Heart right ventricle (tissue), 16 donors: ENCODE results near the gene SIRT3. TPM values are rescaled to one million over a fixed set of nuclear protein-coding genes. Genes with fewer than 3 reads are reported as not detected.

Experiments used
- ATAC-seq, 8 donors: fragments of 200-7000 bp; cut with Tn5 transposase; one replicate each; pipeline ENCODE4 v1.9.1; 2020; ENCODE audit warnings: mild to moderate bottlenecking in 8 of 8, moderate library complexity in 8 of 8, moderate number of reproducible peaks in 1 of 8
- DNase-seq, 2 donors: peaks; one replicate each; pipeline ENCODE4 v3.0.0-alpha.2; 2020
- H3K27ac ChIP-seq, 10 donors: fragments of 200-600 bp; sonication (generic) in 2 of 10; one replicate each; pipeline versions ENCODE4 v1.5.0 to v1.8.0; 2020 to 2022; ENCODE audit warnings: mild to moderate bottlenecking in 3 of 10
- H3K27me3 ChIP-seq, 7 donors: fragments of 200-600 bp; one replicate each; pipeline ENCODE4 v1.8.0; 2021 to 2022; ENCODE audit warnings: mild to moderate bottlenecking in 2 of 7
- H3K36me3 ChIP-seq, 9 donors: fragments of 200-600 bp; sonication (generic) in 1 of 9; one replicate each; pipeline versions ENCODE4 v1.5.0 to v1.8.0; 2020 to 2022; ENCODE audit warnings: mild to moderate bottlenecking in 2 of 9
- H3K4me1 ChIP-seq, 9 donors: fragments of 200-600 bp; sonication (generic) in 1 of 9; one replicate each; pipeline versions ENCODE4 v1.5.0 to v1.8.0; 2020 to 2022; ENCODE audit warnings: mild to moderate bottlenecking in 4 of 9
- H3K4me3 ChIP-seq, 10 donors: fragments of 200-600 bp; sonication (generic) in 2 of 10; one replicate each; pipeline versions ENCODE4 v1.5.0 to v1.8.0; 2020 to 2022; ENCODE audit warnings: mild to moderate bottlenecking in 7 of 10, moderate library complexity in 2 of 10
- H3K9me3 ChIP-seq, 11 donors: fragments of 200-600 bp in 10 of 11; sonication (generic) in 2 of 11; one replicate each; pipeline versions ENCODE4 v1.5.0 to v1.8.0; 2013 to 2022; ENCODE audit warnings: mild to moderate bottlenecking in 2 of 11, control low read depth in 1 of 11, moderate library complexity in 1 of 11
- CTCF ChIP-seq, 9 donors: fragments of 200-600 bp; sonication (generic) in 2 of 9; IDR thresholded peaks; one replicate each; pipeline versions ENCODE4 v1.5.0 to v1.8.0; 2021 to 2022; ENCODE audit warnings: antibody characterized with exemption in 9 of 9, mild to moderate bottlenecking in 5 of 9, moderate library complexity in 1 of 9
- WGBS, 2 donors: extraction: QIAGEN DNeasy Blood & Tissue Kit; methylation state at CpG; one replicate each; pipeline ENCODE4 v1.1.7; 2013; ENCODE audit warnings: inconsistent platforms in 1 of 2; 5-methylcytosine and 5-hydroxymethylcytosine counted together
- intact Hi-C, 10 donors: fragments of 100-400 bp; cut with DNase I; formaldehyde crosslinking; loops; one replicate each; pipeline versions ENCODE4 v1.11.1 to v1.14.2; 2022
- polyA plus RNA-seq, 2 donors: library from polyadenylated mRNA; stranded (reverse); fragments of 200-250 nt; gene quantifications; one replicate each; pipeline ENCODE4 v1.2.3, GENCODE V29; 2013
- total RNA-seq, 10 donors: library from RNA; stranded (reverse); fragmentation: NEBNext Ultra II Directional in 3 of 10; extraction: Animal tissue kit (Norgen Biotek cat#: 25700) in 3 of 10; gene quantifications; one replicate each; pipeline versions ENCODE4 v1.2.1 to v1.2.4, GENCODE V29; 2021 to 2023
- donor health status: Arrhythmogenic right ventricular cardiomyopathy.
- donor health status: ischemic (EF 13 %, LVEDD 7.1; RV severe dilation, severe dysfunction).
- donor health status: healthy with polysubstance abuse.
- donor health status: DM: no; HTN: yes; CAD: no.
- donor health status: DM: no; HTN: no; CAD: no.
- donor health status: ischemic (EF 25% LVEDD 6.9; RV normal size, moderate dysfunction).
- donor health status: ischemic (EF 25% LVEDD 5.7; RV mildly dilated, moderate dysfunction).
- donor health status: healthy.
- donor health status: DM: yes; HTN: yes; CAD: no.
- donor health status: Ischemic cardiomyopathy.
- donor health status: ischemic (EF 35%, LVEDD 5.7; RV mildly dilated, moderate dysfunction).
- donor health status: nonischemic (EF 11% LVEDD 7.7; RV severe dilation, severe dysfunction).
- donor health status: DM: yes; HTN: yes; CAD: no.
- donor health status: PGD.
- donor health status: ischemic (EF 29% LVEDD 5.4; RV normal size, mild dysfunction).
- donor health status: nonischemic (EF 23%, LVEDD 6.1; RV moderate dilation, normal function).

SIRT3 gene
- total and polyA plus RNA-seq, 12 donors = 18.5 to 50.2 (median 34.9) TPM

- Histone ChIP-seq H3K27ac (peak overlapping the region; percentile 96 to 100 (median 98)), H3K4me1 (peaks cover 20 to 69% (median 39%) of the 10 kb centered on the region in 9 donors), H3K36me3 (peaks cover 0 to 65% (median 14%) of the 10 kb centered on the region in 9 donors), H3K27me3 (no peaks in the 10 kb centered on the region), H3K9me3 (no peaks in the 10 kb centered on the region), H3K4me3 (peak overlapping the region; percentile 79 to 96 (median 90))
- no peak for TF ChIP-seq CTCF (IDR thresholded peaks at IDR 0.05)
- ATAC-seq = peak in 5 of 8 donors; percentile 0 to 4 (median 1)
- WGBS, 2 donors = 2 to 3% methylated on average over 39 of the region's 39 CpGs
- intact Hi-C loops = loop anchor here in 5 of 10 donors (5.0 to 10.0 kb wide), 4 partner anchors 148 to 298 kb away; partner anchors contain the start of gene RNH1 (in 1 of the 5)
- no peak for DNase-seq
These were observed 29.5 kb downstream of the SIRT3 start for GRCh38 chr11:206526-207207.

- H3K4me1 ChIP-seq = peaks cover 20 to 70% (median 37%) of the 10 kb centered on the region in 9 donors
- TF ChIP-seq CTCF (IDR thresholded peaks at IDR 0.05) = no peak
- H3K27me3 ChIP-seq = no peaks in the 10 kb centered on the region
- no peaks in the 10 kb centered on the region for H3K9me3 ChIP-seq
- 78 to 92% methylated on average over 7 of the region's 7 CpGs for WGBS, 2 donors
- intact Hi-C loops = loop anchor here in 5 of 10 donors (5.0 to 10.0 kb wide), 4 partner anchors 149 to 299 kb away; partner anchors contain the start of gene RNH1 (in 1 of the 5)
- H3K27ac ChIP-seq = peak overlapping the region in 6 of 10 donors; percentile 98 to 100 (median 98)
- no peak for DNase-seq
- H3K4me3 ChIP-seq = peak overlapping the region; percentile 79 to 96 (median 90)
- ATAC-seq = no peak
- H3K36me3 ChIP-seq = peaks cover 0 to 65% (median 7%) of the 10 kb centered on the region in 9 donors
These were observed 30.1 kb downstream of the SIRT3 start for GRCh38 chr11:206002-206384.

DNA sequence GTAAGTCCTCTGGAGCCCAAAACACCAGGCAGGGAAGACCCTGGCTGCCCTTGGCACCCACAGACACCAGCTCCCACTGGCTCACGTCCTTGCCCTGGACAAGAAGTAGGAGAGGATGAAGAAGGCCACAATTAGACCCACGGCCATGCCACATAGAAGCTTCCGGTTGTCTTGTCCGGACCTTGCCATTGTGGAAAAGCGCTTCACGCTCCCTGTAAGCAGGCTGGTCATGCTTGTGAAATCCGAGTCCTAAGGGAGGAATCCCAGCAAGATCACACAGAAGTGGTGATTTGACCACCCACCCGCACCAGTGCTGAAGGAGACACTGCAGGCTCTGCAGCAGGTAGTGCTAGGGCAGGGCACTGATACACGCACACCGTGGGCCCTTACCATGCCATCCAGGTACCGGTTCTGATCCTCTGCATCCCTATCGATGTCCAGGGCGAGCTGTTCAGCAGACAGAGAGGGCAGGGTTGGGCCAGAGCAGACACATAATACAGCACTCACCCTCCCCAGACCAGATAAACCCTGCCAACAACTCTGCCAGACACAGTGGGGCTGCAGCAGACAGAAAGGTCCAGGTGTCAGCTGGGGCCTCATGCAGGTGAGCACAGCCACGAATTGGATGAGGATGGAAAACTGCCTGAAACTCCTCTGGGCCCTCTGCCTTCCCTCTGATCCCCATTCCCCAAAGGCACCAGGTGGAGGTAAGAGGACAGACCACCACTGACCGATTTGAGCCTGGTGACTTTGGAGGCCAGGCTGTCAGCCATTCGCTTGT lies 30.7 kb downstream of the SIRT3 start:
- WGBS, 2 donors = 90 to 93% methylated on average over 16 of the region's 16 CpGs
- H3K9me3 ChIP-seq = no peaks in the 10 kb centered on the region
- intact Hi-C loops = loop anchor here in 5 of 10 donors (5.0 to 10.0 kb wide), 4 partner anchors 149 to 299 kb away; partner anchors contain the start of gene RNH1 (in 1 of the 5)
- H3K27ac ChIP-seq = no peak overlapping the region
- peaks cover 20 to 64% (median 34%) of the 10 kb centered on the region in 9 donors for H3K4me1 ChIP-seq
- ATAC-seq = no peak
- TF ChIP-seq CTCF (IDR thresholded peaks at IDR 0.05) = no peak
- peak overlapping the region in 6 of 10 donors; percentile 79 to 96 (median 90) for H3K4me3 ChIP-seq
- peaks cover 0 to 65% (median 6%) of the 10 kb centered on the region in 9 donors for H3K36me3 ChIP-seq
- DNase-seq = no peak
- no peaks in the 10 kb centered on the region for H3K27me3 ChIP-seq

- ATAC-seq (no peak), DNase-seq (no peak)
- no peak for TF ChIP-seq CTCF (IDR thresholded peaks at IDR 0.05)
- peaks cover 0 to 65% (median 8%) of the 10 kb centered on the region in 9 donors for H3K36me3 ChIP-seq
- H3K27me3 ChIP-seq = no peaks in the 10 kb centered on the region
- H3K4me3 ChIP-seq = no peak overlapping the region
- intact Hi-C loops = loop anchor here in 6 of 10 donors (5.0 to 10.0 kb wide), 4 partner anchors 150 to 300 kb away; partner anchors contain the start of gene RNH1 (in 1 of the 6)
- peaks cover 16 to 57% (median 27%) of the 10 kb centered on the region in 9 donors for H3K4me1 ChIP-seq
- H3K27ac ChIP-seq = no peak overlapping the region
- WGBS, 2 donors = 86 to 89% methylated on average over 12 of the region's 12 CpGs
- H3K9me3 ChIP-seq = no peaks in the 10 kb centered on the region
These were observed 31.5 kb downstream of the SIRT3 start for GRCh38 chr11:204587-205109.
